Measurements from ENCODE around the gene LRIT2. TPM values are rescaled to one million over a fixed set of nuclear protein-coding genes. Genes with fewer than 3 reads are reported as not detected.

Gene LRIT2
- total RNA-seq, 2 experiments from 2014 or later = not detected

- ChIA-PET CTCF (ENCODE audit: unreplicated experiment) (interaction anchor here (0.6 kb wide), 1 partner anchor 272 kb away, joined by 3 read pairs; no protein-coding TSS in a partner anchor), POLR2A (interaction anchor here (1.4 kb wide), 1 partner anchor 106 kb away, joined by 3 read pairs; no protein-coding TSS in a partner anchor)
- Histone ChIP-seq H3K79me2 (ENCODE audit: insufficient read depth, low read depth, low read length) (no peaks in the 10 kb centered on the region), H3K27ac (ENCODE audit: low read depth, low read length, poor library complexity, severe bottlenecking) (no peak overlapping the region), H3K9me3 (ENCODE audit: low read length) (no peaks in the 10 kb centered on the region), H3K4me3 (ENCODE audit: low read depth, low read length, poor library complexity, severe bottlenecking) (no peak overlapping the region), H3K9me2 (ENCODE audit: insufficient read depth, low read length) (no peaks in the 10 kb centered on the region), H3K36me3 (ENCODE audit: insufficient read depth, low read length) (no peaks in the 10 kb centered on the region), H3K4me1 (ENCODE audit: insufficient read depth, low read length, poor library complexity, severe bottlenecking) (no peaks in the 10 kb centered on the region), H3K4me2 (ENCODE audit: low read length) (no peak overlapping the region), H2AFZ (ENCODE audit: low read length) (no peak overlapping the region), H4K20me1 (ENCODE audit: insufficient read depth, low read length) (no peaks in the 10 kb centered on the region)
- TF ChIP-seq CTCF (conservative IDR thresholded peaks at IDR 0.05; ENCODE audit: low read length) (peak; percentile 96), EZH2phosphoT487 (IDR thresholded peaks at IDR 0.05; ENCODE audit: borderline replicate concordance, low read depth, low read length) (no peak)
- peak; percentile 66 for DNase-seq (ENCODE audit: low spot score)
- intact Hi-C loops (cut with micrococcal nuclease; ENCODE audit: unreplicated experiment) = loop anchor here (1.0 to 10.0 kb wide), 4 partner anchors 88 to 273 kb away; no protein-coding TSS in a partner anchor
- BruUV-seq (replicated peaks) = no TSS peak
These were observed 39.3 kb upstream of the LRIT2 start for GRCh38 chr10:84264611-84265141.

GRCh38 chr10:84263716-84264115, 38.4 kb upstream of the LRIT2 start:
- ChIA-PET CTCF (ENCODE audit: unreplicated experiment) (interaction anchor here (0.6 kb wide), 1 partner anchor 273 kb away, joined by 3 read pairs; no protein-coding TSS in a partner anchor), POLR2A (no interaction called here)
- BruUV-seq (replicated peaks) = no TSS peak
- H3K4me1 ChIP-seq (ENCODE audit: insufficient read depth, low read length, poor library complexity, severe bottlenecking) = no peaks in the 10 kb centered on the region
- no peak overlapping the region for H3K4me2 ChIP-seq (ENCODE audit: low read length)
- no peaks in the 10 kb centered on the region for H3K9me3 ChIP-seq (ENCODE audit: low read length)
- no peaks in the 10 kb centered on the region for H3K36me3 ChIP-seq (ENCODE audit: insufficient read depth, low read length)
- DNase-seq (ENCODE audit: low spot score) = no peak
- no peak for TF ChIP-seq EZH2phosphoT487 (IDR thresholded peaks at IDR 0.05; ENCODE audit: borderline replicate concordance, low read depth, low read length)
- no peak for TF ChIP-seq CTCF (conservative IDR thresholded peaks at IDR 0.05; ENCODE audit: low read length)
- no peak overlapping the region for H3K27ac ChIP-seq (ENCODE audit: low read depth, low read length, poor library complexity, severe bottlenecking)
- no peaks in the 10 kb centered on the region for H3K79me2 ChIP-seq (ENCODE audit: insufficient read depth, low read depth, low read length)
- no peaks in the 10 kb centered on the region for H3K9me2 ChIP-seq (ENCODE audit: insufficient read depth, low read length)
- no peak overlapping the region for H2AFZ ChIP-seq (ENCODE audit: low read length)
- H4K20me1 ChIP-seq (ENCODE audit: insufficient read depth, low read length) = no peaks in the 10 kb centered on the region
- H3K4me3 ChIP-seq (ENCODE audit: low read depth, low read length, poor library complexity, severe bottlenecking) = no peak overlapping the region
- intact Hi-C loops (cut with micrococcal nuclease; ENCODE audit: unreplicated experiment) = loop anchor here (1.0 to 10.0 kb wide), 3 partner anchors 111 to 274 kb away; no protein-coding TSS in a partner anchor

GRCh38 chr10:84262190-84262956, 37.0 kb upstream of the LRIT2 start:
- intact Hi-C loops (cut with micrococcal nuclease; ENCODE audit: unreplicated experiment) = loop anchor here (10.0 kb wide), 1 partner anchor 162 kb away; no protein-coding TSS in a partner anchor

More at GRCh38 chr10:84262190-84262956, 37.0 kb upstream of the LRIT2 start:
- H3K4me3 ChIP-seq (ENCODE audit: low read depth, low read length, poor library complexity, severe bottlenecking) = no peak overlapping the region
- H3K36me3 ChIP-seq (ENCODE audit: insufficient read depth, low read length) = no peaks in the 10 kb centered on the region
- H3K9me2 ChIP-seq (ENCODE audit: insufficient read depth, low read length) = no peaks in the 10 kb centered on the region
- no peak overlapping the region for H3K27ac ChIP-seq (ENCODE audit: low read depth, low read length, poor library complexity, severe bottlenecking)
- BruUV-seq (replicated peaks) = no TSS peak
- H3K4me1 ChIP-seq (ENCODE audit: insufficient read depth, low read length, poor library complexity, severe bottlenecking) = no peaks in the 10 kb centered on the region
- DNase-seq (ENCODE audit: low spot score) = no peak
- H3K9me3 ChIP-seq (ENCODE audit: low read length) = no peaks in the 10 kb centered on the region
- H3K79me2 ChIP-seq (ENCODE audit: insufficient read depth, low read depth, low read length) = no peaks in the 10 kb centered on the region
- H3K4me2 ChIP-seq (ENCODE audit: low read length) = no peak overlapping the region
- ChIA-PET CTCF (ENCODE audit: unreplicated experiment) (no interaction called here), POLR2A (no interaction called here)
- no peak overlapping the region for H2AFZ ChIP-seq (ENCODE audit: low read length)
- no peaks in the 10 kb centered on the region for H4K20me1 ChIP-seq (ENCODE audit: insufficient read depth, low read length)
- TF ChIP-seq CTCF (conservative IDR thresholded peaks at IDR 0.05; ENCODE audit: low read length) (no peak), EZH2phosphoT487 (IDR thresholded peaks at IDR 0.05; ENCODE audit: borderline replicate concordance, low read depth, low read length) (no peak)
